Measurements from ENCODE around the gene PPP1R1C.

Gene PPP1R1C

GRCh38 chr2:182069908-182070307 is 84.3 kb downstream of the PPP1R1C start:
- no peak for DNase-seq (ENCODE audit: low read depth)
- H3K4me3 ChIP-seq (ENCODE audit: low read length) = no peak overlapping the region
- TF ChIP-seq CTCF (IDR thresholded peaks at IDR 0.05; ENCODE audit: insufficient read depth, low read depth, low read length, missing control alignments) = no peak

GRCh38 chr2:182070736-182071135 is 85.1 kb downstream of the PPP1R1C start:
- H3K4me3 ChIP-seq (ENCODE audit: low read length) = no peak overlapping the region
- no peak for DNase-seq (ENCODE audit: low read depth)
- TF ChIP-seq CTCF (IDR thresholded peaks at IDR 0.05; ENCODE audit: insufficient read depth, low read depth, low read length, missing control alignments) = no peak

GRCh38 chr2:182072861-182073260 is 87.2 kb downstream of the PPP1R1C start:
- TF ChIP-seq CTCF (IDR thresholded peaks at IDR 0.05; ENCODE audit: insufficient read depth, low read depth, low read length, missing control alignments) = no peak
- no peak overlapping the region for H3K4me3 ChIP-seq (ENCODE audit: low read length)
- DNase-seq (ENCODE audit: low read depth) = no peak

- TF ChIP-seq CTCF (IDR thresholded peaks at IDR 0.05; ENCODE audit: insufficient read depth, low read depth, low read length, missing control alignments) = no peak
- no peak overlapping the region for H3K4me3 ChIP-seq (ENCODE audit: low read length)
- DNase-seq (ENCODE audit: low read depth) = no peak
These were observed 88.0 kb downstream of the PPP1R1C start for GRCh38 chr2:182073613-182074012.

GRCh38 chr2:182077023-182077422 is 91.4 kb downstream of the PPP1R1C start:
- H3K4me3 ChIP-seq (ENCODE audit: low read length) = no peak overlapping the region
- no peak for TF ChIP-seq CTCF (IDR thresholded peaks at IDR 0.05; ENCODE audit: insufficient read depth, low read depth, low read length, missing control alignments)
- no peak for DNase-seq (ENCODE audit: low read depth)

GRCh38 chr2:182077448-182078142 is 91.9 kb downstream of the PPP1R1C start:
- H3K4me3 ChIP-seq (ENCODE audit: low read length) = no peak overlapping the region
- peak; percentile 86 for DNase-seq (ENCODE audit: low read depth)
- peak; percentile 62 for TF ChIP-seq CTCF (IDR thresholded peaks at IDR 0.05; ENCODE audit: insufficient read depth, low read depth, low read length, missing control alignments)

- H3K4me3 ChIP-seq (ENCODE audit: low read length) = no peak overlapping the region
- no peak for TF ChIP-seq CTCF (IDR thresholded peaks at IDR 0.05; ENCODE audit: insufficient read depth, low read depth, low read length, missing control alignments)
- DNase-seq (ENCODE audit: low read depth) = no peak
These were observed 93.4 kb downstream of the PPP1R1C start for GRCh38 chr2:182078988-182079602.

All from epithelial cell of esophagus (primary cell).